B cell (primary cell): ENCODE measurements around the gene PDZD8. TPM values are rescaled to one million over a fixed set of nuclear protein-coding genes. Genes with fewer than 3 reads are reported as not detected.

Source experiments
- ATAC-seq: fragments of 200-7000 bp; cut with Tn5 transposase; one replicate; pipeline ENCODE4 v1.10.0; 2021; ENCODE audit warnings: low read depth, mild to moderate bottlenecking, moderate number of reproducible peaks, moderate library complexity
- CTCF ChIA-PET: fragments of 350-600 bp; sonication (Branson Sonifier 250); formaldehyde crosslinking; loops from one replicate; lab custom pipeline; 2021; ENCODE audit warnings: antibody characterized with exemption, inconsistent platforms; lab: Charles Lee
- POLR2A ChIA-PET: fragments of 350-600 bp; sonication (Branson Sonifier 250); formaldehyde crosslinking; loops from one replicate; lab custom pipeline; 2021; ENCODE audit warnings: antibody characterized with exemption; lab: Charles Lee
- DNase-seq: peaks from one replicate; pipeline ENCODE4 v3.0.0; 2013
- H2AFZ ChIP-seq: 2 replicates; pipeline ENCODE4 v1.6.1; 2012; ENCODE audit warnings: mild to moderate bottlenecking, low read depth, low read length; ENCODE audit not compliant: insufficient read depth, poor library complexity, severe bottlenecking
- H3K27ac ChIP-seq, 2 donors: 1 replicate in 1 of 2; 2 replicates in 1 of 2; pipeline ENCODE4 v1.5.1; 2012 to 2013; ENCODE audit warnings: low read length in 2 of 2, mild to moderate bottlenecking in 2 of 2, moderate library complexity in 1 of 2
- H3K27me3 ChIP-seq, 4 experiments: fragments of 200-600 bp in 1 of 4; sonication (generic) in 1 of 4; replicated peaks in 1 of 4; 1 replicate in 2 of 4; 2 replicates in 2 of 4; pipeline versions ENCODE4 v1.6.1 to v1.7.0; 2013 to 2016; ENCODE audit warnings: low read length in 3 of 4, mild to moderate bottlenecking in 2 of 4, mixed read lengths in 1 of 4, moderate library complexity in 1 of 4; ENCODE audit not compliant: insufficient read depth in 4 of 4, control insufficient read depth in 3 of 4; ENCODE audit errors: control extremely low read depth in 1 of 4
- H3K36me3 ChIP-seq, 2 experiments: replicated peaks in 1 of 2; 1 replicate in 1 of 2; 2 replicates in 1 of 2; pipeline versions ENCODE4 v1.6.1 to v1.7.1; 2013; ENCODE audit warnings: low read length in 1 of 2; ENCODE audit not compliant: insufficient read depth in 2 of 2, control insufficient read depth in 1 of 2; ENCODE audit errors: control extremely low read depth in 1 of 2, extremely low read depth in 1 of 2
- H3K4me1 ChIP-seq, 2 donors: fragments of 200-600 bp in 1 of 2; sonication (generic) in 1 of 2; 1 replicate in 1 of 2; 2 replicates in 1 of 2; pipeline versions ENCODE4 v1.5.1 to v1.6.1; 2013 to 2017; ENCODE audit warnings: low read length in 2 of 2; ENCODE audit not compliant: control insufficient read depth in 2 of 2, insufficient read depth in 2 of 2
- H3K4me2 ChIP-seq: replicated peaks from 2 replicates; pipeline ENCODE3; 2012; ENCODE audit warnings: mild to moderate bottlenecking, low read depth, low read length; ENCODE audit not compliant: poor library complexity, severe bottlenecking
- H3K4me3 ChIP-seq, 5 experiments: fragments of 200-600 bp in 1 of 5; sonication (generic) in 1 of 5; 1 replicate in 3 of 5; 2 replicates in 2 of 5; pipeline versions ENCODE4 v1.5.1 to v1.7.0; 2011 to 2016; ENCODE audit warnings: low read length in 4 of 5, mild to moderate bottlenecking in 4 of 5, low read depth in 2 of 5, control low read depth in 1 of 5, moderate library complexity in 1 of 5; ENCODE audit not compliant: insufficient read depth in 1 of 5; ENCODE audit errors: control extremely low read depth in 1 of 5, extremely low read depth in 1 of 5
- H3K79me2 ChIP-seq: fragments of 200-600 bp; sonication (generic); one replicate; pipeline ENCODE4 v1.6.0; 2016; ENCODE audit warnings: low read length; ENCODE audit not compliant: control insufficient read depth, insufficient read depth
- H3K9ac ChIP-seq: fragments of 200-600 bp; sonication (generic); 2 replicates; pipeline ENCODE4 v1.6.1; 2017; ENCODE audit warnings: mild to moderate bottlenecking, low read length, moderate library complexity
- H3K9me3 ChIP-seq, 3 donors: one replicate each; pipeline versions ENCODE4 v1.6.1 to v1.7.1; 2013; ENCODE audit warnings: low read length in 2 of 3; ENCODE audit not compliant: control insufficient read depth in 2 of 3, insufficient read depth in 1 of 3; ENCODE audit errors: control extremely low read depth in 1 of 3
- H4K20me1 ChIP-seq: 2 replicates; pipeline ENCODE4 v1.6.0; 2012; ENCODE audit warnings: mild to moderate bottlenecking, low read length; ENCODE audit not compliant: insufficient read depth, control insufficient read depth, poor library complexity, severe bottlenecking
- H3K27ac Mint-ChIP-seq: one replicate; pipeline ENCODE4 v1.8.0; 2021; ENCODE audit warnings: mixed read lengths
- H3K27me3 Mint-ChIP-seq: one replicate; pipeline ENCODE4 v1.8.0; 2021; ENCODE audit warnings: mixed read lengths
- H3K4me1 Mint-ChIP-seq: one replicate; pipeline ENCODE4 v1.8.0; 2021; ENCODE audit warnings: mixed read lengths
- H3K4me3 Mint-ChIP-seq: one replicate; pipeline ENCODE4 v1.8.0; 2021; ENCODE audit warnings: mixed read lengths
- H3K9me3 Mint-ChIP-seq: one replicate; pipeline ENCODE4 v1.8.0; 2022; ENCODE audit warnings: mixed read lengths; ENCODE audit not compliant: insufficient read depth
- EZH2 ChIP-seq: IDR thresholded peaks from 2 replicates; pipeline ENCODE4 v1.6.1; 2012; ENCODE audit warnings: borderline replicate concordance, low read depth, mild to moderate bottlenecking, moderate library complexity, low read length; ENCODE audit not compliant: insufficient read depth, poor library complexity, severe bottlenecking
- WGBS: methylation state at CpG from one replicate; pipeline ENCODE4 v1.1.5; 2013; ENCODE audit warnings: missing lambda C conversion rate; ENCODE audit not compliant: insufficient coverage; 5-methylcytosine and 5-hydroxymethylcytosine counted together
- intact Hi-C: fragments of 100-400 bp; cut with micrococcal nuclease; formaldehyde crosslinking; loops from one replicate; pipeline ENCODE4 v1.10.0; 2022
- polyA plus RNA-seq: library from polyadenylated mRNA; depleted of rRNA; stranded (reverse); fragments of >200 nt; gene quantifications from 2 replicates; pipeline ENCODE4 v1.2.3, GENCODE V29; 2012
- total RNA-seq, 2 donors: library from RNA; stranded (reverse); fragments of 120-200 nt in 1 of 2; gene quantifications; 1 replicate in 1 of 2; 2 replicates in 1 of 2; pipeline versions ENCODE4 v1.2.3 to v1.2.4, GENCODE V29; 2013 to 2022
- TF ChIP-seq, protein P1 (sequence below): fragments of 200-600 bp; IDR thresholded peaks from one replicate; pipeline ENCODE4 v1.8.0; 2022; ENCODE audit warnings: antibody characterized with exemption, mild to moderate bottlenecking

Gene PDZD8
- total and polyA plus RNA-seq, 2 donors (not counting 1 experiment from before 2014, with no cell fraction given): 4.9 to 13.2 TPM

DNA sequence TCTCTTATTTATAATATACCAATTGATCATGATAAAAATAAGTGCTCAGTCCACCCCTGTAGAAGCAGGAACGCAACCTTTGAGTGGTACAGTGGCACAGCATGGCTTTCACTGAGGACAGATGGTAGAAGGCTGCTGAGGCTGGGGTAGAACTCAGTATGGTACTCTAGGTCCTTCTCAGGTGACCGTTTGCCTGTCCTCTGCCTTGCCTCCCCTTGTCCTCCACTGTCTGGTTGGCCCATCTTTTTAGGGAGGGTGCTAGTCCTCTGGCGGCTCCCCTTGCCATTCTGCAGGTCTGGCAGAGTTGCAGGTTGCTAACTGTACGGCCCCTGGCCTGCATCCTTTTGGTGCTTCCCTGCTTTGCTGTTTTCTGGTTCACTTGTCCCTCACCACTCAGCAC is 107.0 kb downstream of the PDZD8 start:
- no peak overlapping the region for H3K4me3 ChIP-seq

DNA sequence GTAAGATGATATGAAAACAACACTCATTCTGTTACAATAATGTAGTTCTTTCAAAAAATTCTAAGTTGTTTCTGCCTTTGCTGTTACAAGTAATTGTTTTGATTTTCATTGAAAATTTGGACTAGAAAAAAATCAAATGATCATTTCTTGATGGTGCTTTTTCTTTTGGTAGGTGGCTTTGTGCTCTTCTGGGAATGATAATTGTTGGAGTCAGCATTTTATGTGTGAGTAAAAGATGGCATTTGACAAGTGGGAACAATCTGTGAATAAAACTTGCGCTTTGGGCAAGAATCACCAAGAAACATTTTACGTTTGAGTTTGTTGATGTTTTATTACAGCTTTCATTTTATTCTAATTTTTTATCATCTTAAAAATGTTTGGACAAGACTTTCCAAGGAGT is 108.4 kb downstream of the PDZD8 start:
- Histone ChIP-seq H4K20me1 (no peaks in the 10 kb centered on the region), H3K4me3 (no peak overlapping the region), H3K36me3 (no peaks in the 10 kb centered on the region), H3K9me3 (peaks cover 0 to 2% (median 0%) of the 10 kb centered on the region in 3 donors), H2AFZ (no peak overlapping the region), H3K9ac (no peak overlapping the region), H3K4me1 (no peaks in the 10 kb centered on the region), H3K27ac (no peak overlapping the region), H3K27me3 (peaks cover 0 to 5% (median 0%) of the 10 kb centered on the region in 4 experiments), H3K79me2 (no peaks in the 10 kb centered on the region), H3K4me2 (no peak overlapping the region)
- Mint-ChIP-seq H3K4me1 (no peaks in the 10 kb centered on the region), H3K4me3 (no peak overlapping the region), H3K9me3 (no peaks in the 10 kb centered on the region), H3K27me3 (peaks cover 3% of the 10 kb centered on the region), H3K27ac (no peak overlapping the region)
- ChIA-PET CTCF (no interaction called here), POLR2A (no interaction called here)
- DNase-seq (no peak), ATAC-seq (no peak)
- TF ChIP-seq EZH2: no peak
- TF ChIP-seq, protein P1, sequence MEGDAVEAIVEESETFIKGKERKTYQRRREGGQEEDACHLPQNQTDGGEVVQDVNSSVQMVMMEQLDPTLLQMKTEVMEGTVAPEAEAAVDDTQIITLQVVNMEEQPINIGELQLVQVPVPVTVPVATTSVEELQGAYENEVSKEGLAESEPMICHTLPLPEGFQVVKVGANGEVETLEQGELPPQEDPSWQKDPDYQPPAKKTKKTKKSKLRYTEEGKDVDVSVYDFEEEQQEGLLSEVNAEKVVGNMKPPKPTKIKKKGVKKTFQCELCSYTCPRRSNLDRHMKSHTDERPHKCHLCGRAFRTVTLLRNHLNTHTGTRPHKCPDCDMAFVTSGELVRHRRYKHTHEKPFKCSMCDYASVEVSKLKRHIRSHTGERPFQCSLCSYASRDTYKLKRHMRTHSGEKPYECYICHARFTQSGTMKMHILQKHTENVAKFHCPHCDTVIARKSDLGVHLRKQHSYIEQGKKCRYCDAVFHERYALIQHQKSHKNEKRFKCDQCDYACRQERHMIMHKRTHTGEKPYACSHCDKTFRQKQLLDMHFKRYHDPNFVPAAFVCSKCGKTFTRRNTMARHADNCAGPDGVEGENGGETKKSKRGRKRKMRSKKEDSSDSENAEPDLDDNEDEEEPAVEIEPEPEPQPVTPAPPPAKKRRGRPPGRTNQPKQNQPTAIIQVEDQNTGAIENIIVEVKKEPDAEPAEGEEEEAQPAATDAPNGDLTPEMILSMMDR: no peak
- WGBS: no CpG with 5 or more reads among the region's 2 CpGs
- intact Hi-C loops: no loop called here

More for the DNA sequence above, 107.0 kb downstream of the PDZD8 start:
- Histone ChIP-seq H2AFZ (no peak overlapping the region), H3K4me2 (no peak overlapping the region), H4K20me1 (no peaks in the 10 kb centered on the region), H3K36me3 (no peaks in the 10 kb centered on the region), H3K27me3 (peaks cover 0 to 5% (median 0%) of the 10 kb centered on the region in 4 experiments), H3K4me1 (no peaks in the 10 kb centered on the region), H3K27ac (no peak overlapping the region), H3K9me3 (peaks cover 0 to 2% (median 0%) of the 10 kb centered on the region in 3 donors), H3K9ac (no peak overlapping the region), H3K79me2 (no peaks in the 10 kb centered on the region)
- DNase-seq: no peak
- H3K27ac Mint-ChIP-seq: no peak overlapping the region
- WGBS: 100% methylated on average over 1 of the region's 4 CpGs
- intact Hi-C loops: no loop called here
- CTCF ChIA-PET: interaction anchor here (1.3 kb wide), 1 partner anchor 9 kb away, joined by 3 read pairs; no protein-coding TSS in a partner anchor
- POLR2A ChIA-PET: no interaction called here
- H3K4me3 Mint-ChIP-seq: no peak overlapping the region
- H3K27me3 Mint-ChIP-seq: peaks cover 3% of the 10 kb centered on the region
- ATAC-seq: no peak
- TF ChIP-seq EZH2: no peak
- TF ChIP-seq, protein P1: no peak
- no peaks in the 10 kb centered on the region for H3K9me3 Mint-ChIP-seq
- no peaks in the 10 kb centered on the region for H3K4me1 Mint-ChIP-seq
